Ovary (tissue), 9 donors: ENCODE results near the gene ARHGEF28. TPM values are rescaled to one million over a fixed set of nuclear protein-coding genes. Genes with fewer than 3 reads are reported as not detected.

Source experiments
- DNase-seq, 5 donors: peaks; one replicate each; pipeline ENCODE4 v3.0.0-alpha.2; 2019 to 2020
- H3K27ac ChIP-seq, 2 donors: fragments of 200-600 bp; one replicate each; pipeline versions ENCODE4 v1.5.1 to v1.8.0; 2019 to 2022
- H3K27me3 ChIP-seq: fragments of 200-600 bp; one replicate; pipeline ENCODE4 v1.8.0; 2022
- H3K36me3 ChIP-seq: fragments of 200-600 bp; sonication (generic); one replicate; pipeline ENCODE4 v1.5.1; 2019
- H3K4me1 ChIP-seq: one replicate; pipeline ENCODE4 v1.8.1; 2013; ENCODE audit warnings: mild to moderate bottlenecking, moderate library complexity; ENCODE audit not compliant: insufficient read depth
- H3K4me3 ChIP-seq: fragments of 200-600 bp; sonication (generic); one replicate; pipeline ENCODE4 v1.5.1; 2017
- H3K9me3 ChIP-seq, 2 donors: fragments of 200-600 bp in 1 of 2; sonication (generic) in 1 of 2; one replicate each; pipeline versions ENCODE4 v1.5.1 to v1.8.1; 2013 to 2019; ENCODE audit warnings: mild to moderate bottlenecking in 1 of 2, moderate library complexity in 1 of 2
- EP300 ChIP-seq: sonication (generic); formaldehyde crosslinking; IDR thresholded peaks from one replicate; pipeline ENCODE4 v1.6.1; 2017; ENCODE audit warnings: antibody characterized with exemption
- POLR2A ChIP-seq: fragments of 450-650 bp; IDR thresholded peaks from one replicate; pipeline ENCODE4 v1.6.1; 2017; ENCODE audit warnings: antibody characterized with exemption, mild to moderate bottlenecking, moderate library complexity
- WGBS, 3 donors: extraction: QIAGEN DNeasy Blood & Tissue Kit in 1 of 3; methylation state at CpG; one replicate each; pipeline versions ENCODE4 v1.1.5 to v1.1.7; 2013 to 2017; 5-methylcytosine and 5-hydroxymethylcytosine counted together
- intact Hi-C, 4 donors: fragments of 100-400 bp; cut with DNase I; formaldehyde crosslinking; loops; one replicate each; pipeline versions ENCODE4 v1.11.0 to v1.15.1; 2022 to 2023
- polyA plus RNA-seq, 2 donors: library from polyadenylated mRNA; stranded (reverse); fragments of 200-250 nt in 1 of 2; fragments of 350-450 nt in 1 of 2; fragmentation: Illumina TruSeq in 1 of 2; extraction: RNeasy Lipid Tissue Mini Kit (QIAGEN cat#74804) in 1 of 2; gene quantifications; one replicate each; pipeline ENCODE4 v1.2.3, GENCODE V29; 2013 to 2014
- total RNA-seq, 7 donors: library from RNA; depleted of rRNA in 2 of 7; stranded (reverse); fragments of >200 nt in 2 of 7; fragmentation: NEBNext Ultra II Directional in 3 of 7; extraction: Animal tissue kit (Norgen Biotek cat#: 25700) in 3 of 7; gene quantifications; one replicate each; pipeline versions ENCODE4 v1.1.0 to v1.2.4, GENCODE V29; 2016 to 2023
- TF ChIP-seq, protein P1 (sequence below), 3 donors: fragments of 450-650 bp in 2 of 3; fragments of 200-600 bp in 1 of 3; IDR thresholded peaks; one replicate each; pipeline versions ENCODE4 v1.5.1 to v1.8.0; 2016 to 2022; ENCODE audit warnings: antibody characterized with exemption in 3 of 3, mild to moderate bottlenecking in 1 of 3
- donor health status: DM: no; HTN: no; CAD: no; lungs with moderate emphysema.
- donor health status: DM: no; HTN: no; CAD: no.
- donor health status: Bipolar disorder and iron deficiency.
- donor health status: DM: yes; HTN: yes; CAD: no.
- donor health status: DM: no; HTN: no; CAD: no.
- donor health status: DM: yes; HTN: yes; CAD: no.

ARHGEF28 gene
- total and polyA plus RNA-seq, 9 donors = 21.5 to 75.6 (median 35.0) TPM

DNA sequence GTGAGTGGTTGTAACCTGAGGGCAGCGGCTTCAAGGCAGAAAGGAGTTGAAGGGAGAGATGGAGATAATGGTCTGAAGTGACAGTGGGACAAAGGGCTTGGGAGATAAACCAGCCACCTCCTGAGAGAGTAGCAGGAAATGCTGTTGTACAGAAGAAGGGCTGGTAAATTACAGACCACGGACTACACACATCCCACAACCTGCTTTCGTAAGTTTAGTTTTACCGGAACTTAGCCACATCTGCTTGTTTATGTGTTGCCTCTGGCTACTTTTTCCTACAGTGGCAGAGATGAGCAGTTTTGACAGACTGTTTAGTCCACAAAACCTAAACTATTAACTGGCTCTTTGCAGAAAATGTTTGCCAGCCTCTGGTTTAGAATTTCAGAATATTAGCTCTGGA is 269.5 kb downstream of the ARHGEF28 start:
- TF ChIP-seq, protein P1, sequence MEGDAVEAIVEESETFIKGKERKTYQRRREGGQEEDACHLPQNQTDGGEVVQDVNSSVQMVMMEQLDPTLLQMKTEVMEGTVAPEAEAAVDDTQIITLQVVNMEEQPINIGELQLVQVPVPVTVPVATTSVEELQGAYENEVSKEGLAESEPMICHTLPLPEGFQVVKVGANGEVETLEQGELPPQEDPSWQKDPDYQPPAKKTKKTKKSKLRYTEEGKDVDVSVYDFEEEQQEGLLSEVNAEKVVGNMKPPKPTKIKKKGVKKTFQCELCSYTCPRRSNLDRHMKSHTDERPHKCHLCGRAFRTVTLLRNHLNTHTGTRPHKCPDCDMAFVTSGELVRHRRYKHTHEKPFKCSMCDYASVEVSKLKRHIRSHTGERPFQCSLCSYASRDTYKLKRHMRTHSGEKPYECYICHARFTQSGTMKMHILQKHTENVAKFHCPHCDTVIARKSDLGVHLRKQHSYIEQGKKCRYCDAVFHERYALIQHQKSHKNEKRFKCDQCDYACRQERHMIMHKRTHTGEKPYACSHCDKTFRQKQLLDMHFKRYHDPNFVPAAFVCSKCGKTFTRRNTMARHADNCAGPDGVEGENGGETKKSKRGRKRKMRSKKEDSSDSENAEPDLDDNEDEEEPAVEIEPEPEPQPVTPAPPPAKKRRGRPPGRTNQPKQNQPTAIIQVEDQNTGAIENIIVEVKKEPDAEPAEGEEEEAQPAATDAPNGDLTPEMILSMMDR (IDR thresholded peaks at IDR 0.05) = no peak
- TF ChIP-seq POLR2A (no peak), EP300 (no peak)
- intact Hi-C loops = no loop called here
- WGBS, 3 donors = 91 to 97% (median 95%) methylated on average over 4 of the region's 4 CpGs

DNA sequence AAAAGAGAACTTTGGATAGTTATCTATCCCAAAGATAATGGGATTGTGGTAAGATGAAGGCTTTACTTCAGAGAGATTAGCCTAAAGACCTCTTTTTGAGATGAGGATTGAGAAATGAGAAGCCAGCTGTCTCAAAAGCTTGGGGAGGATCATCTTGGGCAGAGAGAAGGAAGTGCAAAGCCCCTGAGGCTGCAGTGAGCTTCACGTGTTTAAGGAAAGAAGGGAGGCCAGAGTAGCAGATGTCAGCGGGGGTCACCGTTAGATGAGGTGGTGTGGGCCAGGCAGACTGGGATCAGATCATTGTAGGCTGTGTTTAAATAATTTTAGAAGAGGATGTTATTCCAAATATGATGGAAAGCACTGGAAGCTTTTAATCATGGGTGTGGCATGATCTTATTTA is 270.1 kb downstream of the ARHGEF28 start:
- Histone ChIP-seq H3K27ac (no peak overlapping the region), H3K36me3 (no peaks in the 10 kb centered on the region), H3K4me3 (no peak overlapping the region), H3K27me3 (no peaks in the 10 kb centered on the region), H3K9me3 (no peaks in the 10 kb centered on the region), H3K4me1 (no peaks in the 10 kb centered on the region)
- DNase-seq = no peak
- WGBS, 3 donors = 88 to 92% (median 91%) methylated on average over 3 of the region's 3 CpGs
- TF ChIP-seq POLR2A (no peak), EP300 (no peak)
- TF ChIP-seq, protein P1 (IDR thresholded peaks at IDR 0.05) = no peak
- intact Hi-C loops = no loop called here

More for the DNA sequence above, 269.5 kb downstream of the ARHGEF28 start:
- Histone ChIP-seq H3K9me3 (no peaks in the 10 kb centered on the region), H3K27ac (no peak overlapping the region), H3K36me3 (no peaks in the 10 kb centered on the region), H3K4me3 (no peak overlapping the region), H3K4me1 (no peaks in the 10 kb centered on the region), H3K27me3 (no peaks in the 10 kb centered on the region)
- no peak for DNase-seq

DNA sequence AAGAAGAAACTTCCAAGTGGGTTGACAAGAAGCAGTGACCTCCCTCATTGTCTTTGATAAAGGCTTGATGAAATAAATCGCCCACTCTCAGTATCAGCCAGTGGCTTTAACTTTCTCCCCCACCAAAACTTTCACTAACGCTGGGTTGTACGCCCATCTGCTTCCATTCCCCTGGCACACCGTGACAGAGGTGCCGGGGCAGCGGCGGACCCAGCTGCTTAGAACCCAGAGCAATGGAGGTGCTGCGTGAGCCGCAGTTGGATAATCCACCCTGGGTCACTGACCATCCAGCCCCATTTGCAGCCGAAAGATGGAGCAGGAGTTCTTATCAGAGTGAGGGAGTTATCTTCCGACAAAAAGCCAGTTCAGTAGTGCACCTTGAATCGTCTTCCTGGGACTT is 270.7 kb downstream of the ARHGEF28 start:
- no peak for DNase-seq

DNA sequence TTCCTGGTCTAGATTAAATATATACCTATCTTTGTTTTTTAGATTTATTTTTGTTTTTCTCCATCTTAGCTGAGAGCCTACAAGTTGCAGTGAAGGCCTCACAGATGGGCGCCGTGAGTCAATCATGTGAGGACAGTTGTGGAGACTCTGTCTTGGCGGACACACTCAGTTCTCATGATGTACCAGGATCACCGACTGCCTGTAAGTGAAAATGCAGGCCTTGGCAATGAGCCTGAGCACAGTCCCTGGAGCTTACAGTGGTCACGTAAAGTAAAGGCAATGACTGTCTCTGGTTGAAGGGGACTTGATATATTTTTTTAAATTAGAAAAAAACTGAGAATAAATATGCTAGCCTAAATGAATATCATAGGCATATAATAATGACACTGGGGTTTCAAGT is 271.9 kb downstream of the ARHGEF28 start:
- H3K27ac ChIP-seq = no peak overlapping the region

More for the DNA sequence above, 270.7 kb downstream of the ARHGEF28 start:
- Histone ChIP-seq H3K9me3 (no peaks in the 10 kb centered on the region), H3K27ac (no peak overlapping the region), H3K36me3 (no peaks in the 10 kb centered on the region), H3K27me3 (no peaks in the 10 kb centered on the region), H3K4me3 (no peak overlapping the region), H3K4me1 (no peaks in the 10 kb centered on the region)
- TF ChIP-seq, protein P1 (IDR thresholded peaks at IDR 0.05) = no peak
- no peak for TF ChIP-seq EP300
- no peak for TF ChIP-seq POLR2A
- 95 to 96% (median 95%) methylated on average over 12 of the region's 12 CpGs for WGBS, 3 donors
- intact Hi-C loops = no loop called here

More for the DNA sequence above, 271.9 kb downstream of the ARHGEF28 start:
- Histone ChIP-seq H3K36me3 (no peaks in the 10 kb centered on the region), H3K27me3 (no peaks in the 10 kb centered on the region), H3K4me3 (no peak overlapping the region), H3K9me3 (no peaks in the 10 kb centered on the region), H3K4me1 (no peaks in the 10 kb centered on the region)
- intact Hi-C loops = no loop called here
- 84 to 88% (median 86%) methylated on average over 5 of the region's 5 CpGs for WGBS, 3 donors
- no peak for TF ChIP-seq POLR2A
- no peak for TF ChIP-seq EP300
- TF ChIP-seq, protein P1 (IDR thresholded peaks at IDR 0.05) = no peak
- no peak for DNase-seq
